CD8-positive, alpha-beta memory T cell (primary cell): ENCODE measurements around the gene MRPL46. TPM values are rescaled to one million over a fixed set of nuclear protein-coding genes. Genes with fewer than 3 reads are reported as not detected.
"Not testable (repeated sequence)": the region's sequence is repeated elsewhere in the genome, so short reads cannot be mapped to it uniquely, and the experiment has no call there.

Source experiments
- CTCF ChIA-PET: fragments of 350-600 bp; sonication (Branson Sonifier 250); formaldehyde crosslinking; loops from one replicate; lab custom pipeline; 2021; ENCODE audit warnings: antibody characterized with exemption; lab: Charles Lee
- POLR2A ChIA-PET: fragments of 350-600 bp; sonication (Branson Sonifier 250); formaldehyde crosslinking; loops from one replicate; lab custom pipeline; 2021; ENCODE audit warnings: antibody characterized with exemption; lab: Charles Lee
- DNase-seq, 5 donors: peaks; one replicate each; pipeline versions ENCODE4 v3.0.0 to v3.0.0-alpha.2; 2020 to 2022; ENCODE audit warnings: mixed read lengths in 1 of 5
- H3K27ac ChIP-seq: one replicate; pipeline ENCODE4 v1.7.0; 2013; ENCODE audit warnings: low read depth, mild to moderate bottlenecking, low read length, moderate library complexity
- H3K27me3 ChIP-seq: 2 replicates; pipeline ENCODE4 v1.7.0; 2013; ENCODE audit warnings: low read length, mild to moderate bottlenecking; ENCODE audit not compliant: insufficient read depth, poor library complexity, severe bottlenecking
- H3K36me3 ChIP-seq: 2 replicates; pipeline ENCODE4 v1.7.0; 2013; ENCODE audit warnings: mild to moderate bottlenecking, low read length, moderate library complexity; ENCODE audit not compliant: insufficient read depth
- H3K4me1 ChIP-seq: 2 replicates; pipeline ENCODE4 v1.7.0; 2013; ENCODE audit warnings: mild to moderate bottlenecking, low read length, moderate library complexity; ENCODE audit not compliant: insufficient read depth
- H3K4me3 ChIP-seq: 2 replicates; pipeline ENCODE4 v1.7.0; 2013; ENCODE audit warnings: mild to moderate bottlenecking, low read length
- H3K9me3 ChIP-seq: 2 replicates; pipeline ENCODE4 v1.7.0; 2013; ENCODE audit warnings: mild to moderate bottlenecking, low read length
- H3K27ac Mint-ChIP-seq, 8 donors: one replicate each; pipeline ENCODE4 v1.8.0; 2020 to 2021; ENCODE audit warnings: mixed read lengths in 8 of 8, mild to moderate bottlenecking in 6 of 8, inconsistent platforms in 3 of 8, moderate library complexity in 3 of 8
- H3K27me3 Mint-ChIP-seq, 2 donors: one replicate each; pipeline ENCODE4 v1.8.0; 2020 to 2021; ENCODE audit warnings: mixed read lengths in 2 of 2, mild to moderate bottlenecking in 1 of 2, moderate library complexity in 1 of 2
- H3K36me3 Mint-ChIP-seq, 3 donors: one replicate each; pipeline ENCODE4 v1.8.0; 2020 to 2021; ENCODE audit warnings: mixed read lengths in 3 of 3, inconsistent platforms in 1 of 3, mild to moderate bottlenecking in 1 of 3
- H3K4me1 Mint-ChIP-seq, 3 donors: one replicate each; pipeline ENCODE4 v1.8.0; 2020 to 2021; ENCODE audit warnings: mixed read lengths in 3 of 3, inconsistent platforms in 1 of 3, mild to moderate bottlenecking in 1 of 3
- H3K4me3 Mint-ChIP-seq, 7 donors: one replicate each; pipeline ENCODE4 v1.8.0; 2020 to 2021; ENCODE audit warnings: mixed read lengths in 7 of 7, mild to moderate bottlenecking in 6 of 7, moderate library complexity in 4 of 7, inconsistent platforms in 2 of 7
- H3K9me3 Mint-ChIP-seq, 5 donors: one replicate each; pipeline ENCODE4 v1.8.0; 2020 to 2022; ENCODE audit warnings: mixed read lengths in 5 of 5, mild to moderate bottlenecking in 3 of 5, moderate library complexity in 2 of 5, inconsistent platforms in 1 of 5
- polyA plus RNA-seq: library from polyadenylated mRNA; unstranded; fragments of 300-500 nt; fragmentation: Illumina TruSeq; gene quantifications from one replicate; pipeline ENCODE4 v1.2.3, GENCODE V29; 2021
- total RNA-seq, 2 experiments: library from RNA; stranded (reverse); gene quantifications; one replicate each; pipeline ENCODE4 v1.2.3, GENCODE V29; 2021

The MRPL46 gene
- total and polyA plus RNA-seq, 3 experiments from 2014 or later = 48.5 to 53.6 (median 51.2) TPM

DNA sequence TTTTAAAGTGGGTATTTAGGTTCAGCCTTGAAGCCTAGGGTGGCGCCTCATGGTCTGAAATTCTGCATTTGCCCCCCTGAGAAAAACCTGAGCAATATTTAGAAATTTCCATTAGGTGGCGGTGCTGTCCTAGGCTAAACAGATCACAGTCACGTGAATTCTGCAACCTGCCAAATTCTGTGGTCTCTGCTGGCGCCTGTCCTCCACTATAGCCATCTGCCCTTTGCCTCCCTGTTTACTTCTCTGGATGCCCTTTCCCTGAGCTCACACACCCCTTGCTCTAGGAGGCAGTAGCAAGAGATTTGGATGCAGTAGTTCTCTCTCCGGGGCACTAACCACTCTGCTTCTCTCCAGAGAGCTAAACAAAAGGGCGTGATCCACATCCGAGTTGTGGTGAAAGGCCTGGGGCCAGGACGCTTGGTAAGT lies 9.5 kb upstream of the MRPL46 start:
- H3K27me3 ChIP-seq = no peaks in the 10 kb centered on the region
- no peak overlapping the region for H3K27ac ChIP-seq
- Mint-ChIP-seq H3K36me3 (peaks cover 0 to 80% (median 11%) of the 10 kb centered on the region in 3 donors), H3K27me3 (no peaks in the 10 kb centered on the region), H3K27ac (no peak overlapping the region), H3K4me1 (peaks cover 0 to 6% (median 2%) of the 10 kb centered on the region in 3 donors), H3K4me3 (no peak overlapping the region), H3K9me3 (no peaks in the 10 kb centered on the region)
- peaks cover 11% of the 10 kb centered on the region for H3K36me3 ChIP-seq
- ChIA-PET POLR2A (no interaction called here), CTCF (no interaction called here)
- H3K9me3 ChIP-seq = no peaks in the 10 kb centered on the region
- no peaks in the 10 kb centered on the region for H3K4me1 ChIP-seq
- peak in 1 of 5 donors; percentile 12 for DNase-seq
- no peak overlapping the region for H3K4me3 ChIP-seq

DNA sequence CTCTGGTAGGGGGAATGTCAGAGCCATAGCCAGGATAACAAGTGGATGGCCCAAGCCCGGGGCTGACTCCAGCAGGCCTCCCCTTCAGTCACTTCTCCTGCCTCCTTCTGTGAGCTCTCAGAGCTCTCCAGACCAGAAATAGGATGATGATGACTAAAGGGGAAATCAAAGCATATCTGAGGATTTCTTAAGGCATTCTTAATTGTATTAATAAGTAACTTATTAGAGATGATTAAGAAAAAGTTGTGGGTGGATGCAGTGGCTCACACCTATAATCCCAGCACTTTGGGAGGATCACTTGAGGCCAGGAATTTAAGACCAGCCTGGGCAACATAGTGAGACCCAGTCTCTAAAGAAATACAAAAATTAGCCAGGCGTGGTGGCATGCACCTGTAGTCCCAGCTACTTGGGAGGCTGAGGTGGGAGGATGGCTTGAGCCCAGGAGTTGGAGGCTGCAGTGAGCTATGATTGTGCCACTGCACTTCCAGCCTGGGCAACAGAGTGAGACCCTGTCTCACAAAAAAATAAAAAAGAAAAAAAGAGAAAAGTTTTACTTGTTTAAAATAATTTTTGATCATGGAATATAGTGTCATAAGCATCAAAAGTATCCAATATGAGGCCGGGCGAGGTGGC lies 6.6 kb upstream of the MRPL46 start:
- POLR2A ChIA-PET, H3K4me3 ChIP-seq, H3K4me3 Mint-ChIP-seq, DNase-seq, H3K4me1 Mint-ChIP-seq, H3K9me3 Mint-ChIP-seq, H3K27ac ChIP-seq, CTCF ChIA-PET, H3K4me1 ChIP-seq, H3K27ac Mint-ChIP-seq, H3K27me3 Mint-ChIP-seq, H3K9me3 ChIP-seq, H3K27me3 ChIP-seq: not testable (repeated sequence)
- H3K36me3 Mint-ChIP-seq = peaks cover 0 to 65% (median 9%) of the 10 kb centered on the region in 3 donors
- H3K36me3 ChIP-seq = peaks cover 11% of the 10 kb centered on the region

DNA sequence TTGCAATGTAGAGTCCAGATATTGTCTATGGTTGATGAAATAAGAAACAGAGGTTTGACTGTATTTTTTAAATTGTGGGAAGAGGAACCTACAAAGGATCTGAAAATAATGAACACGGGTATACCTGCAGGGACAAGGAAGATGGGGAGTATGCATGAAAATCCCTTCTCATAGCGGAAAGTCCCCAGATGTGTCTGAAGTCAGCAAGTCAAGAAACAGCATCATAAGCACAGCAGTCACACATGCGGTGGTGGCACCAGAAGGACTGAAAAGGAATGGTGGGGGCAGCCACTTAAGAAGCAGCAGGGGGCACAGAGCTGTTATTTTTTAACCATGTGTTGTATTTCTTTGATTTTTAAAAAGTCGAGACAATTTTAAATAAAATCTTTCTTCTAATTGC lies 5.0 kb upstream of the MRPL46 start:
- CTCF ChIA-PET = interaction anchor here (1.4 kb wide), 1 partner anchor 9 kb away, joined by 3 read pairs; no protein-coding TSS in a partner anchor
- POLR2A ChIA-PET = no interaction called here
- DNase-seq = no peak

DNA sequence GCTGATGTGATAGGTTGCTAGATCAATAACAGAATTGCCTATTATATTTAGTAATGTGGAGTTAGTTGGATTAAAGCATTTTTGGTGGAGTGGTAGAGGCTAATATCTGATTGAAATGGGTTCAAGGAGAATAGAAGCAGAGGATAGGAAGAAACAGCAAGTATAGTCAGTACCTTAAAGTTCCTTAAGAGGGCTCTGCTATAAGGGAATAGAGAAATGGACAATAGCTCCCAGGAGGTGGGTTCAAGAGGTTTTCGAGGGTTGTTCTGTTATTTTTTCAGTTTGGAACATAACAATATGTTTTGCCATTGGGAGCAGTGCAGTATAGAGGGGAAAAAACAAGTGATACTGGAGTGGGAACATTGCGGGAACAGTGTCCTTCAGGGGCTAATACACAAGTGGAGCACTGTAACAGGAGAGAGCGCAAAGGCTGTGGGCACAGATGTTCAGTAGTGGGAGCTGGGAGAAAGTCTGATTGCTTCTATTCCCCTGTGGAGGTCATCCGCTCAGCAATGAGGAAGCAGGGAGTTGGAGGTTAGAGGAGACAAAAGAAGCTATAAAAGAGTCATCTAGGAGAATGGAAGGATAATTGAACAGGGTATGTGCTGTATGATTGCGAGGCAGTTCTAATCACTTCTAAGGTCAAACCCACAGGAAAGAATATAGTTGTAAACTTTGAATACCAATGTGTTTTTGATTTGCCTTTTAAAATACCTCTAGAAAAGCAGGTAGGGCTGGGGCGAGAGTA lies 3.6 kb upstream of the MRPL46 start:
- Histone ChIP-seq H3K4me3 (no peak overlapping the region), H3K27ac (no peak overlapping the region), H3K36me3 (peaks cover 7% of the 10 kb centered on the region), H3K9me3 (no peaks in the 10 kb centered on the region), H3K27me3 (no peaks in the 10 kb centered on the region), H3K4me1 (peaks cover 19% of the 10 kb centered on the region)
- Mint-ChIP-seq H3K9me3 (no peaks in the 10 kb centered on the region), H3K27me3 (peaks cover 0 to 2% of the 10 kb centered on the region in 2 donors), H3K4me3 (no peak overlapping the region), H3K36me3 (peaks cover 0 to 56% (median 2%) of the 10 kb centered on the region in 3 donors), H3K4me1 (peaks cover 18 to 27% (median 24%) of the 10 kb centered on the region in 3 donors), H3K27ac (no peak overlapping the region)
- ChIA-PET POLR2A (no interaction called here), CTCF (no interaction called here)
- DNase-seq = no peak

More for the DNA sequence above, 5.0 kb upstream of the MRPL46 start:
- H3K4me1 Mint-ChIP-seq = peaks cover 6 to 15% (median 12%) of the 10 kb centered on the region in 3 donors
- Histone ChIP-seq H3K4me1 (peaks cover 9% of the 10 kb centered on the region), H3K36me3 (peaks cover 11% of the 10 kb centered on the region), H3K9me3 (no peaks in the 10 kb centered on the region), H3K4me3 (no peak overlapping the region), H3K27me3 (no peaks in the 10 kb centered on the region), H3K27ac (no peak overlapping the region)
- H3K36me3 Mint-ChIP-seq = peaks cover 0 to 59% (median 6%) of the 10 kb centered on the region in 3 donors
- no peaks in the 10 kb centered on the region for H3K9me3 Mint-ChIP-seq
- peak overlapping the region in 1 of 7 donors; percentile 8 for H3K4me3 Mint-ChIP-seq
- H3K27me3 Mint-ChIP-seq = peaks cover 0 to 2% of the 10 kb centered on the region in 2 donors
- H3K27ac Mint-ChIP-seq = peak overlapping the region in 1 of 8 donors; percentile 7

GRCh38 chr15:88469321-88469720 lies 2.1 kb upstream of the MRPL46 start:
- ChIA-PET POLR2A (interaction anchor here (0.7 kb wide), 1 partner anchor 12 kb away, joined by 4 read pairs; no protein-coding TSS in a partner anchor), CTCF (no interaction called here)
- Mint-ChIP-seq H3K27me3 (peaks cover 0 to 2% of the 10 kb centered on the region in 2 donors), H3K9me3 (no peaks in the 10 kb centered on the region), H3K36me3 (peaks cover 0 to 54% (median 5%) of the 10 kb centered on the region in 3 donors), H3K4me1 (peaks cover 25 to 35% (median 28%) of the 10 kb centered on the region in 3 donors), H3K27ac (no peak overlapping the region), H3K4me3 (peak overlapping the region in 1 of 7 donors; percentile 58)
- H3K4me1 ChIP-seq = peaks cover 23% of the 10 kb centered on the region
- H3K27ac ChIP-seq = no peak overlapping the region
- peaks cover 7% of the 10 kb centered on the region for H3K36me3 ChIP-seq
- DNase-seq = no peak
- H3K27me3 ChIP-seq = no peaks in the 10 kb centered on the region
- H3K4me3 ChIP-seq = no peak overlapping the region
- H3K9me3 ChIP-seq = no peaks in the 10 kb centered on the region

- peaks cover 28 to 35% (median 30%) of the 10 kb centered on the region in 3 donors for H3K4me1 Mint-ChIP-seq
- H3K27ac Mint-ChIP-seq, H3K9me3 ChIP-seq, H3K27ac ChIP-seq, H3K27me3 ChIP-seq, H3K27me3 Mint-ChIP-seq, DNase-seq, CTCF ChIA-PET, H3K9me3 Mint-ChIP-seq: not testable (repeated sequence)
- Histone ChIP-seq H3K36me3 (peaks cover 12% of the 10 kb centered on the region), H3K4me1 (peaks cover 23% of the 10 kb centered on the region), H3K4me3 (peak overlapping the region; percentile 88)
- H3K36me3 Mint-ChIP-seq = peaks cover 0 to 54% (median 9%) of the 10 kb centered on the region in 3 donors
- H3K4me3 Mint-ChIP-seq = peak overlapping the region in 6 of 7 donors; percentile 96 to 100 (median 98)
- POLR2A ChIA-PET = interaction anchor here (0.7 kb wide), 1 partner anchor 13 kb away, joined by 4 read pairs; no protein-coding TSS in a partner anchor
Observed at GRCh38 chr15:88468721-88469120, 1.5 kb upstream of the MRPL46 start.

DNA sequence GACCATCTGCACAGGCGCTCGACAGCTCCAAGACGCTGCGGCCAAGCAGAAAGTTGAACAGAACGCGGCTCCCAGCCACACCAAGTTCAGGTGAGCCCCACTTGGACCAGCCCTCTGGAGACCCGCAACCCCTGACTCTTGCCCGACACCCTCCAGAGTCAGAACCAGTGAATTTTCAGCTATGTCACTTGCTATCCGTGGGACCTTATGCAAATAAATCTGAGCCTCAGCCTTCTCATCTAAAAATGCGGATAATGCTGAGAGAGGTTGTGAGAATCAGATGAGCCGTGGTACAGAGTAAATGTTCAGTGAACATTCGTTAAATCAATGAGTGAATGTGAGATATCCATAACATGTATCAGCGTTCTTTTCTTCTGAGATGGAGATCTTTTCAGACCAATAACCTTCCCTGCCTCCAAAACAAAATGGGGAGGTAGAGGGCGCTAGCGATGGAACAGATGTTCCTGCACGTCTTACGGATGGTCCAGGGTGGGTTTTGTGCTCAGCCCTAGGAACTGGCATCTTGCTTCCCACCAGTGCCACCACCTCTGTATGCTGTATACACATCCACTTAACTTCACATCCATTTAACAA lies 844 bp upstream of the MRPL46 start:
- Mint-ChIP-seq H3K9me3 (no peaks in the 10 kb centered on the region), H3K27me3 (peaks cover 0 to 2% of the 10 kb centered on the region in 2 donors), H3K4me3 (peak overlapping the region in 6 of 7 donors; percentile 96 to 100 (median 98)), H3K27ac (peak overlapping the region; percentile 96 to 100 (median 99)), H3K36me3 (peaks cover 0 to 54% (median 10%) of the 10 kb centered on the region in 3 donors), H3K4me1 (peaks cover 28 to 35% (median 30%) of the 10 kb centered on the region in 3 donors)
- ChIA-PET CTCF (interaction anchor here (1.4 to 1.8 kb wide), 3 partner anchors 13 to 437 kb away, joined by 3 to 10 read pairs (median 4); no protein-coding TSS in a partner anchor), POLR2A (interaction anchor here (1.0 kb wide), 3 partner anchors 171 to 867 kb away, joined by 3 to 7 read pairs (median 3); partner anchors contain the start of gene ISG20)
- Histone ChIP-seq H3K4me3 (peak overlapping the region; percentile 88), H3K9me3 (no peaks in the 10 kb centered on the region), H3K4me1 (peaks cover 23% of the 10 kb centered on the region), H3K36me3 (peaks cover 13% of the 10 kb centered on the region), H3K27me3 (no peaks in the 10 kb centered on the region), H3K27ac (peak overlapping the region; percentile 91)
- no peak for DNase-seq
